Panc1 (cell line): ENCODE data around the gene CEND1. TPM values are rescaled to one million over a fixed set of nuclear protein-coding genes. Genes with fewer than 3 reads are reported as not detected.

Experiments
- ATAC-seq: fragments of 200-7000 bp; cut with Tn5 transposase; 2 replicates; pipeline ENCODE4 v1.9.1; 2020; ENCODE audit warnings: mild to moderate bottlenecking, moderate library complexity
- BruUV-seq: library from RNA; stranded (reverse); fragments of 400-500 nt; replicated peaks from 2 replicates; lab custom pipeline; 2021; lab: Mats Ljungman, UMichigan
- CTCF ChIA-PET: fragments of 300-600 bp; sonication (Branson Sonifier 250); formaldehyde crosslinking; loops from one replicate; lab custom pipeline; 2022; ENCODE audit warnings: antibody characterized with exemption; lab: Charles Lee
- POLR2A ChIA-PET: fragments of 300-600 bp; sonication (Branson Sonifier 250); formaldehyde crosslinking; loops from one replicate; lab custom pipeline; 2022; ENCODE audit warnings: antibody characterized with exemption; lab: Charles Lee
- DNase-seq: peaks from one replicate; pipeline ENCODE4 v3.0.0-alpha.2; 2010; ENCODE audit warnings: low read depth, low spot score
- H3K27ac ChIP-seq: 2 replicates; pipeline ENCODE4 v1.5.1; 2011; ENCODE audit warnings: mild to moderate bottlenecking, low read length, inconsistent platforms
- H3K27me3 ChIP-seq: fragments of 200-500 bp; sonication (Bioruptor generic); 2 replicates; pipeline ENCODE4 v1.6.0; 2014; ENCODE audit warnings: low read length, inconsistent platforms; ENCODE audit not compliant: control insufficient read depth, insufficient read depth
- H3K36me3 ChIP-seq: fragments of 200-500 bp; sonication (Bioruptor generic); 2 replicates; pipeline ENCODE4 v1.5.1; 2014; ENCODE audit warnings: inconsistent platforms, mild to moderate bottlenecking, low read length, moderate library complexity; ENCODE audit not compliant: control insufficient read depth, insufficient read depth
- H3K4me1 ChIP-seq: 2 replicates; pipeline ENCODE4 v1.5.1; 2011; ENCODE audit warnings: inconsistent platforms, mild to moderate bottlenecking, low read length, moderate library complexity; ENCODE audit not compliant: control insufficient read depth, insufficient read depth
- H3K4me3 ChIP-seq, 2 experiments: 2 replicates each; pipeline ENCODE4 v1.5.1; 2011 to 2012; ENCODE audit warnings: low read depth in 2 of 2, low read length in 2 of 2, mild to moderate bottlenecking in 2 of 2, inconsistent platforms in 1 of 2, moderate library complexity in 1 of 2
- H3K9me3 ChIP-seq: fragments of 200-500 bp; sonication (Bioruptor generic); 2 replicates; pipeline ENCODE4 v1.5.1; 2014; ENCODE audit warnings: low read depth, mild to moderate bottlenecking, inconsistent platforms, low read length, moderate library complexity; ENCODE audit not compliant: control insufficient read depth, insufficient read depth
- CTCF ChIP-seq: fragments of 450-650 bp; IDR thresholded peaks from 2 replicates; pipeline ENCODE4 v1.5.1; 2017; ENCODE audit warnings: mild to moderate bottlenecking
- POLR2AphosphoS5 ChIP-seq: IDR thresholded peaks from 2 replicates; pipeline ENCODE4 v1.6.1; 2012; ENCODE audit warnings: mild to moderate bottlenecking, low read depth, low read length, moderate library complexity
- REST ChIP-seq, 2 experiments: IDR thresholded peaks; 2 replicates each; pipeline ENCODE4 v1.6.1; 2011 to 2012; ENCODE audit warnings: low read depth in 2 of 2, control low read depth in 1 of 2, low read length in 1 of 2, mild to moderate bottlenecking in 1 of 2, moderate library complexity in 1 of 2; ENCODE audit not compliant: insufficient read depth in 1 of 2
- SIN3A ChIP-seq: IDR thresholded peaks from 2 replicates; pipeline ENCODE4 v1.6.1; 2012; ENCODE audit warnings: low read depth, mild to moderate bottlenecking, low read length, moderate library complexity, borderline replicate concordance; ENCODE audit not compliant: insufficient read depth
- TCF7L2 ChIP-seq: IDR thresholded peaks from 2 replicates; pipeline ENCODE4 v1.6.1; 2011; ENCODE audit warnings: mild to moderate bottlenecking, low read depth, low read length, inconsistent platforms
- in situ Hi-C: cut with HindIII; loops from 2 replicates; pipeline ENCODE4 v1.10.0; 2016; ENCODE audit warnings: low sequenced_read_pairs, low pct_unique_long_range_greater_than_20kb
- intact Hi-C: fragments of 100-400 bp; cut with micrococcal nuclease; formaldehyde crosslinking; loops from one replicate; pipeline ENCODE4 v1.10.0; 2022; ENCODE audit not compliant: unreplicated experiment
- total RNA-seq: library from RNA; stranded (reverse); gene quantifications from one replicate; pipeline ENCODE4 v1.2.1, GENCODE V29; 2021; ENCODE audit not compliant: unreplicated experiment

CEND1 gene
- total RNA-seq, 1 experiment from 2014 or later = 15.9 TPM

- Histone ChIP-seq H3K4me1 (peaks cover 41% of the 10 kb centered on the region), H3K27me3 (no peaks in the 10 kb centered on the region), H3K4me3 (peak overlapping the region; percentile 85 to 96), H3K9me3 (no peaks in the 10 kb centered on the region), H3K36me3 (peaks cover 24% of the 10 kb centered on the region), H3K27ac (peak overlapping the region; percentile 99)
- BruUV-seq = no TSS peak
- TF ChIP-seq TCF7L2 (no peak), SIN3A (no peak), CTCF (no peak), REST (IDR thresholded peaks at IDR 0.05; ENCODE audit: insufficient read depth in 1 of 2, low read depth in 2 of 2, low read length in 1 of 2) (no peak), POLR2AphosphoS5 (no peak; the same call in 1 of the 2 replicates)
- ChIA-PET POLR2A (interaction anchor here (0.6 kb wide), 1 partner anchor 959 kb away, joined by 5 read pairs; no protein-coding TSS in a partner anchor), CTCF (interaction anchor here (0.7 to 0.8 kb wide), 2 partner anchors 35 to 543 kb away, joined by 3 read pairs; no protein-coding TSS in a partner anchor)
- no peak for ATAC-seq
- intact Hi-C loops = no loop called here
- DNase-seq = no peak
- in situ Hi-C loops = no loop called here
Measured at GRCh38 chr11:811446-812245, 21.8 kb upstream of the CEND1 start.

GRCh38 chr11:810040-810567 lies 20.2 kb upstream of the CEND1 start:
- Histone ChIP-seq H3K9me3 (no peaks in the 10 kb centered on the region), H3K36me3 (peaks cover 24% of the 10 kb centered on the region), H3K4me1 (peaks cover 42% of the 10 kb centered on the region), H3K27me3 (no peaks in the 10 kb centered on the region), H3K27ac (peak overlapping the region; percentile 99), H3K4me3 (peak overlapping the region; percentile 85 to 96)
- peak; percentile 2 for ATAC-seq
- ChIA-PET CTCF (interaction anchor here (0.9 kb wide), 1 partner anchor 9 kb away, joined by 3 read pairs; the partner anchor contains the start of gene PNPLA2), POLR2A (interaction anchor here (0.8 to 1.0 kb wide), 3 partner anchors 9 to 31 kb away, joined by 3 to 9 read pairs (median 6); partner anchors contain the start of gene PNPLA2)
- BruUV-seq = TSS peak; percentile 86
- TF ChIP-seq TCF7L2 (no peak), POLR2AphosphoS5 (no peak), SIN3A (no peak), REST (IDR thresholded peaks at IDR 0.05; ENCODE audit: insufficient read depth in 1 of 2, low read depth in 2 of 2, low read length in 1 of 2) (no peak), CTCF (no peak)
- intact Hi-C loops (no loop called here), in situ Hi-C loops (no loop called here)
- no peak for DNase-seq
